Cardiac fibroblast (primary cell): Measurements from ENCODE around the gene CRMP1.

ENCODE experiments used
- DNase-seq, 2 donors: peaks; one replicate each; pipeline versions ENCODE4 v3.0.0 to v3.0.0-alpha.2; 2010; ENCODE audit warnings: low read depth in 2 of 2
- H3K4me3 ChIP-seq, 2 donors: replicated peaks in 1 of 2; 1 replicate in 1 of 2; 2 replicates in 1 of 2; pipeline ENCODE4 v1.5.1; 2011; ENCODE audit warnings: low read depth in 2 of 2, low read length in 2 of 2, mild to moderate bottlenecking in 2 of 2, moderate library complexity in 1 of 2
- CTCF ChIP-seq: IDR thresholded peaks from one replicate; pipeline ENCODE4 v1.5.1; 2011; ENCODE audit warnings: low read depth, mild to moderate bottlenecking, low read length, inconsistent platforms

CRMP1 gene

GRCh38 chr4:5885733-5886132 is 7.2 kb downstream of the CRMP1 start:
- H3K4me3 ChIP-seq, result no peak overlapping the region
- no peak for DNase-seq
- no peak for TF ChIP-seq CTCF

GRCh38 chr4:5884796-5885195 is 8.1 kb downstream of the CRMP1 start:
- TF ChIP-seq CTCF, result no peak
- no peak overlapping the region for H3K4me3 ChIP-seq

GRCh38 chr4:5883916-5884315 is 9.0 kb downstream of the CRMP1 start:
- DNase-seq, result no peak
- no peak for TF ChIP-seq CTCF
- no peak overlapping the region for H3K4me3 ChIP-seq

More at GRCh38 chr4:5884796-5885195, 8.1 kb downstream of the CRMP1 start:
- no peak for DNase-seq

GRCh38 chr4:5882947-5883346 is 9.9 kb downstream of the CRMP1 start:
- H3K4me3 ChIP-seq, result no peak overlapping the region
- no peak for DNase-seq
- TF ChIP-seq CTCF, result no peak

- no peak for DNase-seq
- no peak for TF ChIP-seq CTCF
- no peak overlapping the region for H3K4me3 ChIP-seq
Observed at GRCh38 chr4:5881340-5881739, 11.5 kb downstream of the CRMP1 start.

- no peak for TF ChIP-seq CTCF
- no peak overlapping the region for H3K4me3 ChIP-seq
- DNase-seq, result no peak
Observed at GRCh38 chr4:5878359-5878758, 14.5 kb downstream of the CRMP1 start.

GRCh38 chr4:5877392-5877791 is 15.5 kb downstream of the CRMP1 start:
- DNase-seq, result no peak
- TF ChIP-seq CTCF, result no peak
- no peak overlapping the region for H3K4me3 ChIP-seq
